ENCODE measurements around the gene LSR.

The LSR gene

GRCh38 chr19:35290381-35291127 is 41.8 kb downstream of the LSR start:
- no peak for DNase-seq

GRCh38 chr19:35291259-35291658 is 42.5 kb downstream of the LSR start:
- no peak for DNase-seq

- no peak for DNase-seq
Measured at GRCh38 chr19:35291916-35292315, 43.1 kb downstream of the LSR start, which contains the start of gene MAG. Gene MAG (plus strand): TSS chr19:35292161. CDS start chr19:35295409, 3,248 bp downstream.

- no peak for DNase-seq
Measured at GRCh38 chr19:35292421-35293362, 43.9 kb downstream of the LSR start.

GRCh38 chr19:35293363-35293739 is 44.5 kb downstream of the LSR start:
- no peak for DNase-seq

- no peak for DNase-seq
Measured at GRCh38 chr19:35293808-35294207, 45.0 kb downstream of the LSR start.

GRCh38 chr19:35294328-35294727 is 45.5 kb downstream of the LSR start:
- DNase-seq, result no peak

- no peak for DNase-seq
Measured at GRCh38 chr19:35294859-35295791, 46.3 kb downstream of the LSR start.

- peak; percentile 41 for DNase-seq
Measured at GRCh38 chr19:35295792-35296462, 47.1 kb downstream of the LSR start.

GRCh38 chr19:35296644-35297514 is 48.1 kb downstream of the LSR start:
- no peak for DNase-seq

- DNase-seq, result no peak
Measured at GRCh38 chr19:35297515-35297848, 48.7 kb downstream of the LSR start.

GRCh38 chr19:35297922-35298321 is 49.1 kb downstream of the LSR start:
- no peak for DNase-seq

GRCh38 chr19:35298561-35298972 is 49.8 kb downstream of the LSR start:
- DNase-seq, result no peak

- DNase-seq, result peak; percentile 40
Measured at GRCh38 chr19:35299523-35300338, 50.9 kb downstream of the LSR start.

- DNase-seq, result no peak
Measured at GRCh38 chr19:35300339-35300649, 51.5 kb downstream of the LSR start.

- no peak for DNase-seq
Measured at GRCh38 chr19:35301961-35302360, 53.2 kb downstream of the LSR start.

- no peak for DNase-seq
Measured at GRCh38 chr19:35302446-35302845, 53.6 kb downstream of the LSR start.

GRCh38 chr19:35303357-35303915 is 54.6 kb downstream of the LSR start:
- DNase-seq, result no peak

- no peak for DNase-seq
Measured at GRCh38 chr19:35304036-35304435, 55.2 kb downstream of the LSR start.

GRCh38 chr19:35305181-35305580 is 56.4 kb downstream of the LSR start:
- no peak for DNase-seq
